Measurements from ENCODE around the gene PRKD2.

Gene PRKD2

GRCh38 chr19:46698395-46699321 is 18.3 kb downstream of the PRKD2 start:
- Histone ChIP-seq H3K9me3 (ENCODE audit: severe bottlenecking) (no peaks in the 10 kb centered on the region), H3K27ac (no peak overlapping the region), H3K36me3 (peaks cover 79% of the 10 kb centered on the region), H3K4me3 (ENCODE audit: low read depth, low read length) (no peak overlapping the region), H3K27me3 (ENCODE audit: insufficient read depth, low read depth, severe bottlenecking) (no peaks in the 10 kb centered on the region)
- TF ChIP-seq CTCF (IDR thresholded peaks at IDR 0.05; ENCODE audit: low read depth, low read length), result no peak
- no peak for DNase-seq

GRCh38 chr19:46697204-46697960 is 19.5 kb downstream of the PRKD2 start:
- no peaks in the 10 kb centered on the region for H3K9me3 ChIP-seq (ENCODE audit: severe bottlenecking)
- H3K27ac ChIP-seq, result no peak overlapping the region
- peak; percentile 15 for DNase-seq
- H3K4me3 ChIP-seq (ENCODE audit: low read depth, low read length), result no peak overlapping the region
- no peaks in the 10 kb centered on the region for H3K27me3 ChIP-seq (ENCODE audit: insufficient read depth, low read depth, severe bottlenecking)
- peaks cover 83% of the 10 kb centered on the region for H3K36me3 ChIP-seq
- no peak for TF ChIP-seq CTCF (IDR thresholded peaks at IDR 0.05; ENCODE audit: low read depth, low read length)

- no peak for DNase-seq
- Histone ChIP-seq H3K36me3 (peaks cover 85% of the 10 kb centered on the region), H3K27ac (no peak overlapping the region), H3K9me3 (ENCODE audit: severe bottlenecking) (no peaks in the 10 kb centered on the region), H3K27me3 (ENCODE audit: insufficient read depth, low read depth, severe bottlenecking) (no peaks in the 10 kb centered on the region), H3K4me3 (ENCODE audit: low read depth, low read length) (no peak overlapping the region)
- no peak for TF ChIP-seq CTCF (IDR thresholded peaks at IDR 0.05; ENCODE audit: low read depth, low read length)
Observed at GRCh38 chr19:46696866-46697203, 20.1 kb downstream of the PRKD2 start.

GRCh38 chr19:46696052-46696451 is 20.9 kb downstream of the PRKD2 start:
- H3K36me3 ChIP-seq, result peaks cover 88% of the 10 kb centered on the region
- no peak overlapping the region for H3K4me3 ChIP-seq (ENCODE audit: low read depth, low read length)

GRCh38 chr19:46693760-46694159 is 23.2 kb downstream of the PRKD2 start:
- Histone ChIP-seq H3K36me3 (peaks cover 79% of the 10 kb centered on the region), H3K27me3 (ENCODE audit: insufficient read depth, low read depth, severe bottlenecking) (no peaks in the 10 kb centered on the region), H3K27ac (no peak overlapping the region), H3K9me3 (ENCODE audit: severe bottlenecking) (no peaks in the 10 kb centered on the region), H3K4me3 (ENCODE audit: low read depth, low read length) (no peak overlapping the region)
- no peak for TF ChIP-seq CTCF (IDR thresholded peaks at IDR 0.05; ENCODE audit: low read depth, low read length)
- no peak for DNase-seq

More at GRCh38 chr19:46696052-46696451, 20.9 kb downstream of the PRKD2 start:
- Histone ChIP-seq H3K27ac (no peak overlapping the region), H3K9me3 (ENCODE audit: severe bottlenecking) (no peaks in the 10 kb centered on the region), H3K27me3 (ENCODE audit: insufficient read depth, low read depth, severe bottlenecking) (no peaks in the 10 kb centered on the region)
- TF ChIP-seq CTCF (IDR thresholded peaks at IDR 0.05; ENCODE audit: low read depth, low read length), result no peak
- no peak for DNase-seq

Data from WERI-Rb-1 (cell line).